NCI-H187 treated with DMSO at 0.1 percent for 48 hours (cell line): ENCODE measurements around the gene ARHGAP10.
"Not testable (repeated sequence)": the region's sequence is repeated elsewhere in the genome, so short reads cannot be mapped to it uniquely, and the experiment has no call there.

Source experiments
- DNase-seq: peaks from one replicate; lab custom pipeline; 2025; lab: John Stamatoyannopoulos, UW

ARHGAP10 gene

GRCh38 chr4:147985376-147985775, 253.5 kb downstream of the ARHGAP10 start:
- DNase-seq = no peak

GRCh38 chr4:147987252-147987651, 255.4 kb downstream of the ARHGAP10 start:
- DNase-seq = no peak

- DNase-seq = no peak
Observed at GRCh38 chr4:147991543-147992283, 259.8 kb downstream of the ARHGAP10 start.

GRCh38 chr4:147994076-147994475, 262.2 kb downstream of the ARHGAP10 start:
- no peak for DNase-seq

- no peak for DNase-seq
Observed at GRCh38 chr4:147994491-147995385, 262.9 kb downstream of the ARHGAP10 start.

GRCh38 chr4:147996859-147997258, 265.0 kb downstream of the ARHGAP10 start:
- DNase-seq = no peak

- DNase-seq = not testable (repeated sequence)
Observed at GRCh38 chr4:148000038-148000437, 268.1 kb downstream of the ARHGAP10 start.

- DNase-seq = no peak
Observed at GRCh38 chr4:148004228-148004857, 272.5 kb downstream of the ARHGAP10 start.

- no peak for DNase-seq
Observed at GRCh38 chr4:148006001-148006400, 274.1 kb downstream of the ARHGAP10 start.

- DNase-seq = no peak
Observed at GRCh38 chr4:148007314-148007760, 275.4 kb downstream of the ARHGAP10 start.

- no peak for DNase-seq
Observed at GRCh38 chr4:148007792-148008191, 275.9 kb downstream of the ARHGAP10 start.

GRCh38 chr4:148015058-148015457, 283.2 kb downstream of the ARHGAP10 start:
- no peak for DNase-seq

- DNase-seq = no peak
Observed at GRCh38 chr4:148015468-148015867, 283.6 kb downstream of the ARHGAP10 start.

- DNase-seq = no peak
Observed at GRCh38 chr4:148016063-148016637, 284.3 kb downstream of the ARHGAP10 start.

- DNase-seq = no peak
Observed at GRCh38 chr4:148017801-148018200, 285.9 kb downstream of the ARHGAP10 start.

GRCh38 chr4:148021686-148022085, 289.8 kb downstream of the ARHGAP10 start:
- DNase-seq = no peak

GRCh38 chr4:148022975-148023374, 291.1 kb downstream of the ARHGAP10 start:
- no peak for DNase-seq

GRCh38 chr4:148023512-148024181, 291.8 kb downstream of the ARHGAP10 start:
- no peak for DNase-seq

GRCh38 chr4:148025981-148026380, 294.1 kb downstream of the ARHGAP10 start:
- no peak for DNase-seq

- no peak for DNase-seq
Observed at GRCh38 chr4:148027201-148027600, 295.3 kb downstream of the ARHGAP10 start.

- no peak for DNase-seq
Observed at GRCh38 chr4:148029781-148030180, 297.9 kb downstream of the ARHGAP10 start.
